Stimulated activated CD8-positive, alpha-beta memory T cell treated with anti-CD3 and anti-CD28 coated beads, Interleukin-7, amount 100 ng/mL, for 48 hours (primary cell): ENCODE data around the gene MANEA.
"Not testable (repeated sequence)": the region's sequence is repeated elsewhere in the genome, so short reads cannot be mapped to it uniquely, and the experiment has no call there.

ENCODE experiments used
- DNase-seq, 2 donors: peaks; one replicate each; pipeline ENCODE4 v3.0.0-alpha.2; 2020; ENCODE audit warnings: low read depth in 1 of 2; ENCODE audit errors: extremely low read depth in 1 of 2

Gene MANEA

GRCh38 chr6:95584226-95584625 lies 6.9 kb downstream of the MANEA start:
- DNase-seq: not testable (repeated sequence)

GRCh38 chr6:95587989-95588388 lies 10.7 kb downstream of the MANEA start:
- DNase-seq: no peak

GRCh38 chr6:95589067-95589466 lies 11.7 kb downstream of the MANEA start:
- no peak for DNase-seq

- DNase-seq: no peak
Measured at GRCh38 chr6:95589826-95590570, 12.7 kb downstream of the MANEA start.

- no peak for DNase-seq
Measured at GRCh38 chr6:95593025-95593424, 15.7 kb downstream of the MANEA start.

- DNase-seq: no peak
Measured at GRCh38 chr6:95596021-95596420, 18.7 kb downstream of the MANEA start.

- DNase-seq: no peak
Measured at GRCh38 chr6:95599706-95600105, 22.4 kb downstream of the MANEA start.

- DNase-seq: no peak
Measured at GRCh38 chr6:95601133-95601532, 23.8 kb downstream of the MANEA start.

GRCh38 chr6:95614094-95614493 lies 36.8 kb downstream of the MANEA start:
- DNase-seq: no peak

GRCh38 chr6:95629551-95629950 lies 52.2 kb downstream of the MANEA start:
- no peak for DNase-seq

- DNase-seq: no peak
Measured at GRCh38 chr6:95636552-95637431, 59.5 kb downstream of the MANEA start.

- no peak for DNase-seq
Measured at GRCh38 chr6:95648636-95649035, 71.3 kb downstream of the MANEA start.

GRCh38 chr6:95649451-95649850 lies 72.1 kb downstream of the MANEA start:
- DNase-seq: no peak

GRCh38 chr6:95654176-95654575 lies 76.8 kb downstream of the MANEA start:
- DNase-seq: no peak

GRCh38 chr6:95658886-95659285 lies 81.6 kb downstream of the MANEA start:
- no peak for DNase-seq
